ENCODE results near the gene SENP7.
A peak's percentile ranks its signal among the peaks of the same experiment; 100 is the strongest.

SENP7 gene

DNA sequence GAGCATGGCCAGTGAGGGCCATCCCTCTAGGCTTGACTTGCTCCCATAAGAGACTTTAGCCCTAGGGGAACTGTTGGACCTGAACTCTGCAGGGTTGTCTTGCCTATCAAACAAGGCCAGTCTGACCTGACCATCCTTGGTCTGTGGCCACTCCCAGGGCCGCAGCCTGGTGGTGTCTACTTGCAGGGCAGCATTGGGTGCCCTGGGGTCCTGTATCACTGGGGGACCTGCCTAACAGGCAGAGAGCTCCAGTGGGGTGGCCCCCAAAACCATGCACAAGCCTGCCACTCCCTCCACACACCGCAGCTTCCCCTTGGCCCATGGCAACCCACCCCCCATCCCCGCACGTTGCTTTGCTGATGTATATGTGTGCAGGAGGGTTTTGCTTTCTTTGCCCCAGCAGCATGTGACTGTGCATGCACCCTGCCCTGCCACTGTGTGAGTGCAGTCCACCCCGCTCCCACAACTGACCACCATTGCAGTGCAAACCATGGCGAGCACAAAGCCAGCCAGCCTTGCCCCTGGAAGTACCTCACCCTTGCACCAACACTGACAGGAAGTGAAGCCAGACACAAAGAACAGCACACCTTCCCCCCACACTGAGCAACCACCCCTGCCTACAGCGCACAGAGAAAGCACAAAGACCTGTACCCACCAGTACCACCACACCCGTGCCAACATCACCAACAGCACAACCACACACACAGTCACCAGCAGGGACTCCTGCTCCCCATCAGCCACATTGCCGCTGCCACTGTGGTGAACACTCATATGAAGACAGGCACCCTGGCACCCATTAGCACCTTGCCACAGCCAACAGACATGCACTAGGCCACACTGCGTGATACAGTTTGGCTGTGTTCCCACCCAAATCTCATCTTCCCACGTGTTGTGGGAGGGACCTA, 88.8 kb downstream of the SENP7 start:
- no peak for DNase-seq

DNA sequence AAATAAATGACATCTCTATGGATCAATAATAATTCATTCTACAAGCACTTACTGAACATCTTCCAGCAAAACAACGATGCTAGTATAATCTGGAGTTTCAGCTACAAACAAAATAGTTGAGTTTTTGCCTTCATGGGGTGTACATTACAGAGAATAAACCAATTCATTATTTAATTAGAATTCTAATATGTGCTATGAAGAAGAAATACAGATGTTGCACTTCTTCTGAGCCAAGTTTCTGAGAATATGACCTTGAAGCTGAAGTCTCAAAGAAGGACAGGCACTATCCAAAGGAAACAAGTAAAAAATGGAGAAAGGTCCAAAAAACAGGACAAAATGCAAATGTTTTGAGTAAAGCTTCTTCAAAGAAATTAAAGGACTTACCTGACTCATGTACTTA, 94.2 kb downstream of the SENP7 start:
- no peak for DNase-seq

DNA sequence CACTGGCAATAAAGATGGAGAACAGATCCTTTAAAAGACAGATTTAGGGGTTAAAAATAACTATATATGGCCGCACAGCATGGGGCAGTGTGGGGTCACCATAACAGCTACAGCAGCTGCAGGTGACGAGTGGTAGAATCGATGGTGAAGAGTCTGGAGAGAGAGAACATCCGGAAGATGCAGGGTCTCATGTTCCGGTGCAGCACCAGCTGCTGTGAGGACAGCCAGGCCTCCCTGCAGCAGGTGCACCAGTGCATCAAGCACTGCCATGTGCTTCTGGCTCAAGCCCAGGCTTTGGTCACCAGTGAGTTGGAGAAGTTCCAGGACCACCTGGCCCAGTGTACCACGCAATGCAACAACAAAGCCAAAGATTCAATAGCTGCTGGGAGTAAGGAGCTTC, 98.9 kb downstream of the SENP7 start:
- DNase-seq, result no peak

DNA sequence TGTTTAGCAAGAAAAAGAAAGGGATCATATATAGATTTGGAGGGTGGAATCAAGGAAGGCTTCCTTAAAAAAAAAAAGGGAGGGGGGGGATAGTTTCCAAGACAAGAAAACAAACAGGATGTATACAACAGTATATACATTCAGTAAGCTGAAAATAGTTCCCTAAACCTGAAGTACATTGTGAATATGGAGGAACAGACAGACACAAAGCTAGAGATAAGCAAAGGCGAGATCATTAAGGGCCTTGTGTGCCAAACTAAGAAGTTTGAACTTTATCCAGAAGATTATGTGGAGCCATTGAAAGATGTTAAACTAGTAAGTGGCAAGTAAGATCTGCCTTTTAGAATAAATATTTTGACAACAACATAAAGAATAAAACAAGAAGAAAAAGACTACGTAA, 99.4 kb downstream of the SENP7 start:
- DNase-seq, result no peak

DNA sequence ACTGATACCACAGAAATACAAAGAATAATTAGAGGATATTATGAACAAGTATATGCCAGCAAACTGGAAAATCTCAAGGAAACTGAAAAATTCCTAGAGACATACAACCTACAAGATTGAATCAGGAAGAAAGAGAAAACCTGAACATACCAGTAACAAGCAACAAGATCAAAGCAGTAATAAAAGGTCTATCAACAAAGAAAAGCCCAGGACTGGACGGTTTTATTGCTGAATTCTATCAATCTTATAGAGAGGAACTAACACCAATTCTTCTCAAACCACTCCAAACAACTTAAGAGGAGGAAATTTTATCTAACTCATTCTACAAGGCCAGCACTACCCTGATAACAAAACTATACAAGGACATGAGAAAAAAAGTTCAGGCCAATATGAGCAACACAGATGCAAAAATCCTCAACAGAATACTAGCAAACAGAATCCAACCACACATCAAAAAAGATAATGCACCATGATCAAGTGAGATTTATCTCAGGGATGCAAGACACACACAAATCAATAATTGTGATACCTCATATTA, 121.5 kb downstream of the SENP7 start:
- DNase-seq, result no peak

DNA sequence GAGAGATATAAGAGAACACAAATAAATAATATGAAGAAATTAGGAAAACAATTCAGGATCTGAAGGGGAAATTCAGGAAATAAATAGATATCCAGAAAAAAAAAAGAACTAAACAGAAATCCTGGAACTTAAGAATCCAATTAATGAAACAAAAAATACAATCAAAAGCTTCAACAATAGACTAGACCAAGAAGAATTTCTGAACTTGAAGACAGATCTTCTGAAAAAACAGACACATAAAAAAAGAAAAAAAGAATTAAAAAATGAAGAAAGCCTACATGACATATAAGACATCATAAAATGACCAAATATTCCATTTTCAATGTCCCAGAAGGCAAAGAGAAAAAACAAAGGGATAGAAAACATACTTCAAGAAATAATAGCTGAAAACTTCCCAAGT, 124.3 kb downstream of the SENP7 start:
- no peak for DNase-seq

DNA sequence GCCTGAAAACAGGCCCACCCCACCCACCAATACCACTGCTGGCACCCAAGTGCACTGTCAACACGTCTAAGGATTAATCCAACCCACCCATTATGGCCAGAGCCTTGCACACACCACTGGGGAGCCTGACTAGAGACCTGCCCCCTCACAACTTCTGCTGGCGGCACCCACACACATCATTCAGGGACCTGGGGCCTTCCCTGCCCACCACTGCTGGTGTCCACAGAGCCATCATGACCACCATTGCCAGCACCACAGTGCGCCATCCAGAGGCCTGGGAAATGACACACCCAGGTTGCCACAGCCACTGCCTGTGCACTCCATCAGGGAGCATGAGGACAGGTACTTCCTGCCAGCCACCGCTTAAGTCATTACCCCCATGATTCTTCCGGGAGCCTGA, 125.7 kb downstream of the SENP7 start:
- DNase-seq, result no peak

DNA sequence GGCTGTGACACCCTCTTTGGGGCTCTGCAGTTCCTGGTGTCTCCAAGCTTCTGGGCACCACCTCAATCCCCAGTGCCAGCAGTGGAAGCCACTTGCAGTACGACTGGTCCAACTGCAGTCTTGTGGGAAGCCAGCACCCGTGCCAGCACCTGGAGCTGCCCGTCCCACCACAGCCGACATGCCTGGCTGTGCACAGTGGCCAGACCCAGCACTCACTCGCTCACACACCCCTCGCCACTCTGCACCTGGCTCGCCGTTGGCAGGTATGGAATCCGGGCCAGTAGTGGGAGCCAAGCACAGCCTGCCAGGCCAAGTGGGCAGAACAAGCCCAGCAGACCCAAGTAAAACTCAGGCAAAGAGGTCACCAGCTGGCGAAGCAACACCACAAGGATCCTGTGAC, 128.6 kb downstream of the SENP7 start:
- no peak for DNase-seq

DNA sequence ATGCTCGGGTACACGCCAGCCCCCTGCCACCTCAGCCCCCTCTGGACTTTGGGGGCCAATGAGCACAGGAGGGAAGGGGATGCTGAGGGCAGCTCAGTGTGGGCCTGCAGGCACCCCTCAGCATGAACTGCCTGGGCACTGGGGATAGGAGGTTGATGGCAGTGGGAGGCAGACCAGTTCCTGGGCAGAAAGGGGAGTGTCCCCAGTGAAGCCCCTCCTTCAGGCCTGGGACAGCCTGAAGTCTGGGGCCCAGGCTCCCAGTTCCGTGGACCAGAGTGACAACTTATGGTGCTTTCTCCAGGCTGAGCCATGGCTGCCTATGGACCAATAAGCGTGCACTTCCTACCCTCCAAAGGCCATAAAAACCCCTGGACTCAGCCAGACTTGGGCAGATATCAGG, 129.4 kb downstream of the SENP7 start:
- DNase-seq, result no peak

DNA sequence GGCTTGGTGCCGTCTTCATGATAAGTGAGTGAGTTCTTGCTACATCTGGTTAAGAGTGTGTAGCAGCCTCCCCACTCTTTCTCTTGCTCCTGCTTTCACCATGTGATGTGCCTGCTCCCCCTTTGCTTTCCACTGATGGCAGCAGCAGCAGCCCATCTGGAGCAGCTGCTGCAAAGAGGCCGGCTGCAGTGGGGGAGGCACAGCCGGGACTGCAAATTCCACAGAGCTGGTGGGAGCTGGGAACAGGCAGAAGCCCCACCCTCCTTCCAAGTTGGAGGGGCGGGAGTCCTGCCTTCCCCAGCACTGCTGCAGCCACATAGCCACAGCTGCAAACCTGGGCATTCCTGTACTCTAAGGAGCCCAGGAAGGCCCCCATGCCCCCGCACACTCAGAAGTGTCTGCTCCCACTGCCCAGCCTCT, 129.8 kb downstream of the SENP7 start:
- DNase-seq, result no peak

DNA sequence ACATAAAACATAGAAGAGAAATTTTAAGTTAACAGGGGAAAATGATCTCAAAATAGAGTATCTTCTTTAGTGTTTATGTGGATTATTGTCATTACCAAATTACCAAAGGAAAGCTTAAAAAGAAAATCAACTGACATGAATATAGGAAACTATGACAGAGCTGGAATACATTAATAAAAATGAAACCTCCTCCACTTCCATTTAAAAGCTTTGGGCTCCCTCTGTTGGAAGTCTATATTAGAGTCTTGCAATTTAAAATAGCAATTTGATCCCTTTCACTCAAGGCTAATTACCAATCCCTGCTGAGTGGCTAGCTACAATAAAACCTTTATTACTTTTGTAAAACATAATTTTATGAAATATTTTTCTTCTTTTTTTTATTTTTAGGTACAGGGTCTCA, 131.2 kb downstream of the SENP7 start:
- peak in 1 of 5 donors; percentile 14 for DNase-seq

DNA sequence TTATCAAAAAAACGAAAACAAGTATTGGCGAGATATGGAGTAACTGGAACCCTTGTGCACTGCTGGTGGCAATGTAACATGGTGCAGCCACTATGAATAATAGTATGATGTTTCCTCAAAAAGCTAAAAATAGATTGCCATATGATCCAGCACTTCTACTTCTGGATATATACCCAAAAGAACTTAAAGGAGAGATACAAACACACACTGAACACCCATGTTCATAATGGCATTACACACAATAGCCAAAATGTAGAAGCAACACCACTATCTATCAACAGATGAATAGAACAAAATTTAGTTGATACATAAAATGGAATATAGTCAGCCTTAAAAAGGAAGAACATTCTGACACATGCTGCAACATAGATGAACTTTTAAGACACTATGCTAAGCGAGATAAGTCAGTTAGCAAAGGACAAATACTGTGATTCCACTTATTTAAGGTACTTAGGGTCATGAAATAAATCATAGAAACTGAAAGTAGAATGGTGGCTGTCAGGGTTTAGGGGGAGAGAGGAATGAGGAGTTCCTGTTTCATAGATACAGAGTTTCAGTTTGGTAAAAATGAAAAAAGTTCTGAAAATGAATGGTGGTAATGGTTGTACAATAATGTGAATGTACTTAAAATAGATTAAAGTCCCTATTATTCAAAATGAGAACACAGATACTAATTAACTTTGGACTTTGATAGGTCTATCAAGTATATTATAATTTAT, 133.2 kb downstream of the SENP7 start:
- DNase-seq, result peak in 1 of 5 donors; percentile 67

DNA sequence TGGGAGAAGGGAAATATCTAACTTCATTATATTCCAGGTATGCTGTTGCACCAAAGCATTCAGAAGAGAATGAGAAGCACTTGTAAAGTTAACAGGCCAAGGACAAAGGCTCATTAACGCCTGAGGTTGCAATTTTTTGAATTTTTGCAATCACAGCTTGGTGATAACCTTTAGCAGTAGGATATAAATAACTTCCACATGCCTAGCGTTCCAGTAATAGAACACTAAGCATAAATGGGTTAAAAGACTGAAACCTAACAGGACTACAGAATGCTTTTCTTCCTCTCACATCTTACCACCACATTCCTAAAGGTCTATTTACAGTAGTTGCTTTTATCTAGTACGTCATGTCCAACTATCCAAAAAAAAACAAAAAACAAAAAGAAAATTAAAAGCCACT, 135.2 kb downstream of the SENP7 start:
- DNase-seq, result no peak

DNA sequence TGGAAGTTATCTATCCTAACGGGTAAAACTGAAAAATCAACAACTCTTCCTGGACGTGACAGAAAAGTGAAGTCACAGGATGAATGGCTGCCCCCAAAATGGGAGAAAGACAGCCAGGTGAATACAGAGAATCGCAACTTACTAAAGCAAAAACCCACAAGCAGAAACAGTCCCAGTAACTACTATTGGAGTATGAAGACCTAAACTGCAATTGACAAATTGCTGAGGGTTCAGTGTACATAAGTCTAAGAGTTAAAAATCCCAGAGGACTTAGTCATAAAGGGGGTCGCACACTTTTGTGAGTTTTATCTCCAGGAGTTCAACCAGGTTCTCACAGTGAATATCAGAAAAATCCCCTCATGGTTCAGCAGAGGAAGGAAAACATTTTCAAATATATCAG, 135.8 kb downstream of the SENP7 start:
- DNase-seq, result no peak

DNA sequence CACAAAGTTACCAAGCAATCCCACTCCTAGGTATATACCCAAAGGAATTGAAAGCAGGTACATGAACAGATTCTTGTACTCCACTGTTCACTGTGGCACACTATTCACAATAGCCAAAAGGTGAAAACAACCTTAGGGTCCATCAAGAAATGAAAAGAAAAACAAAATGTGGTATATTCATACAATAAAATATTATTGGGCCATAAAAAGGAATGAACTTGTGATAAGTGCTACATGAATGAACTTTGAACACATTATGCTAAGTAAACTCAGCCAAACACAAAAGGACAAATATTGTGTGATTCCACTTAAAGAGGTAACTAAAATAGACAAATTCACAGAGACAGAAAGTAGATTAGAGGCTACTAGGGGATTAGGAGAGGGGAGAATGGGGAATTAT, 137.4 kb downstream of the SENP7 start:
- DNase-seq, result no peak

DNA sequence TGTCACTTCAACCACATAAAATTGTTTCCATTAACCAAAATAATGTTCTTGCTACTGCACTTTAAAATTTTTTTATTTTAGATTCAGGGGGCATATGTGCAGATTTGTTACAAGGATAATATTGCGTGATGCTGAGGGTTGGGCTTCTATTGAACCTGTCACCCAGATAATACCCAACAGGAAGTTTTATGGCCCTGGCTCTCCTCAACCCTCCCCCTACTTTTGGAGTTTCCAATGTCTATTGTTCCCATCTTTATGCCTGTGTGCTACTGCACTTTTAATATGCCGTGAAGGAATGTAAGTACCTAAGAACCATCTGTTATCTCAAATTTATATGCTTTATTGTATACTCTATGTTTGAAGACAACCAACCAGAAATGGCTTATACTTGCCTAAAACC, 150.6 kb downstream of the SENP7 start:
- no peak for DNase-seq

DNA sequence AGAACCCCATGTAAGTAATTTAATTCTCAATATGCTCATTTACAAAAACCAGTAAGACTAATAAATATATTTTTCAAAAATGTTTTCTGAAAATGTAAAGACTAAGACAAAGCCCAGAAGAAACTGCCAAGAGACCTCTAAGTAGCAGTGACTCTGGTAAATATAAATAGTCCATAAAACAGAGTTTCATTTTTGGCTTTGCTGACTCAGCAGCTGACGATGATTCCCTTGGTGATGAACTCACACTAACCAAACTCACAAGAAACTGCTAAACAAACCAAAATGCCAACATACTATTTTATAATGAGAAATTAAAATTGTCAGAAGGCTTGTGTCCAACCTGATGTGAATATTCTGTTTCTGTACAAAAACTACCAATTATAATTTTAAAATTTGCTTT, 161.2 kb downstream of the SENP7 start:
- DNase-seq, result no peak

DNA sequence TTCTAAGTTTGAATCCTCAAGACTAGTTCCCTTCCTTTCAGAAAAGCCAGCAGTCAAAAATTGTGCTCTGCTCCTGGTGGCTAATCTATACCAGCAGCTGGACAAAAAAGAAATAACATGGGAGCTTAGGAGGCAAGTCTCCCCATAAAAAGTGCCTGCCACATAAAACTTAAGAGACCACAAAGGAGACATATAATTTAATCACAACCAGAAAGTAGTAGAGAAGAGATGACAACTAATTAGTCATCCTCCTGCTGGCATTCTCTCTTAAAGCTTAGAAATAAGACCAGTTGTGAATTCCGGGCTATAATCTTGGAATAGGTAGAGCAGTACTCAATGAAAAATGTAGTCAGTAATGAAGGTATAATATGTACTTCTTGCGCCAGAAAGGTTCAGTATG, 172.4 kb downstream of the SENP7 start:
- DNase-seq, result no peak

DNA sequence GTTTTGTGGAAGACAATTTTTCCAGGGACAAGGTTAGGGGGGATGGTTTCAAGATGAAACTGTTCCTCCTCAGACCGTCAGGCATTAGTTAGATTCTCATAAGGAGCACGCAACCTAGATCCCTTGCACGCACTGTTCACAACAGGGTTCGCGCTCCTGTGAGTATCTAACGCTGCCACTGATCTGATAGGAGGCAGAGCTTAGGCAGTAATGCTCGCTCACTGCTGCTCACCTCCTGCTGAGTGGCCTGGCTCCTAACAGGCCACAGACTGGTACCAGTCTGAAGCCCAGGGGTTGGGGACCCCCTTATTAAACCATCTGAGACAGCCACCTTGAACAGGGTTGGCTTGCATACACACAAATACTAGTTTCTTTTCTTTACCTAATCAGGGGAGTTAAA, 179.1 kb downstream of the SENP7 start:
- no peak for DNase-seq

DNA sequence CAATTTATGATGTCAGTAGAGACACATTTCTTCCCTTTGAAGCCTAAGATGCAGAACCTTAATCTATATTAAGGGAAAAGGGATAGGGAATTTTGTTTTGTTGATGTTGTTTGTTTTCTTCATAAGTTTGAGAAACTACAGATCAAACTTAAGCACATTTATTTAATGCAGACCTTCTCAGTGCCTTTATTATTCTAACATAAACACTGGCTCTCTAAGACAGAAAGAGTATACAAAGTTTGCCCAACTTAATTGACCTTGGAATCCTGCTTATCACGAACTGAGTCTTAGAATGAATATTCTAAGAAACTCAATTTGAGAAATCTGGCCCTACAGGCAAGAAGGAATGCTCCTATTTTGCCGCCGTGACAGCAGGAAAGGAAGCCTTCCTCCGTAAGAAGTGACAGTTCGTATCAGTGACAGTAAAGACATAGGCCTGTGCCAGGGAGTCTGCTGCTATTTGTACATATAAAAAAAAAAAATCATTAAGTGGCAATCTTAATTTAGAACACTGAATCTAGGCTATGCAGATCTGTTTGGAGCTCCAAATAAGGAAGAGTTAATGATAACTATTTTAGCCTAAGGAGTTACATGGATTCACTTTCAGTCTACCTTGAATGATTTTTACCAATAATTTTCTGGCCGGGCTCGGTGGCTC, 183.9 kb downstream of the SENP7 start:
- no peak for DNase-seq

DNA sequence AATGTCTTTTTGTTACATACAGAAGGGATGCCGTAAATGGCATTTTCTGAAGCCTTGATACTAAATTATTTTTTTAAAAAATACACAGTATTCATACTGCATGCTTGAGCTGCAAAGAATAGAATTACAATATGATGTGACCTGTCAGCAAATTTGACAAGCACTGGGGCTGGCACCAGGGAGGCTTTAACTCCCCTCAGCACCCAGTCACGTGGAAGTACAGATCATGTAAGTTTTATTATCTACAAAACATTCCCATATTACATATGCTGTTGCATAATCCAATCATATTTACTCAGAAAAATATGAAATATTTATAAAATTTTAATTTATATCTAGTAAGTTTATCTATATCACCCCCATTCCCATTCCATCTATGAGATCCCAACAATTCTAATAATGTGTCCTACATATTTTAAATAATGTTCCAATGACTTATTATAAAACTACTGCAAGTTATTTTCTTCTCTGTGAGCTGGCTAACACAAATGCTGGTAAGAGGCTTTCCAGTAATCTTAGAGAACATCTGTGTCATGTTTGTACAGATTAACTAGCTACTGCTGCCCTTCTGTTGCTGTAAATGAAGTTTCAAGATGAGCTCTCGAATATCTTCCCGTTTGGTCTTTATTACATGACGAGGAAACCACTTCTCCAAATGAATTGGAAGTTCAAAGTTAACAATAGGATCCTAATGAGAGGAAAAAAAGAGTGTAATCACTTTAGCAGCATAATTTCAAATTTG, 187.4 kb downstream of the SENP7 start:
- DNase-seq, result no peak

DNA sequence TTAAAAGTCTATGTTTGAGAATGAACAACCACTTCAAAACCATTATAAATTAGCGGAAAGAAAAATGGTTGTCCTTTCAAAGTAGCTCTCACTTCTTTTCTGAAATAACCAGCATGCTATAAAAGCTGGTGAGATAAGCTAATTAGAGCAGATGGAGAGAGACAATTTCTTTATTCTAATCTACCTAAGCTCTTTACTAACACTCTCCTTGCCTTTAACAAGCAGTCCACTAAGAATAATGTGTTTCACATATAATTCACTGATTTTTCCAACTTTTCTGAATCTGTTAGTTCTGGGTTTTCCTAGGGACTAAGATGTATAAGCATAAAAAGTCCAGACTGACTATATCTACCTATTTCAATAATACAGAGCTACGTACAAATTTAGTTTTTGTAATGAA, 192.5 kb downstream of the SENP7 start, which contains the start of gene IMPG2:
TSS of gene IMPG2 (minus strand) at position 101 of the 400 bp plus-strand sequence. CDS start 203 bp downstream, outside the sequence.
- DNase-seq, result no peak

DNA sequence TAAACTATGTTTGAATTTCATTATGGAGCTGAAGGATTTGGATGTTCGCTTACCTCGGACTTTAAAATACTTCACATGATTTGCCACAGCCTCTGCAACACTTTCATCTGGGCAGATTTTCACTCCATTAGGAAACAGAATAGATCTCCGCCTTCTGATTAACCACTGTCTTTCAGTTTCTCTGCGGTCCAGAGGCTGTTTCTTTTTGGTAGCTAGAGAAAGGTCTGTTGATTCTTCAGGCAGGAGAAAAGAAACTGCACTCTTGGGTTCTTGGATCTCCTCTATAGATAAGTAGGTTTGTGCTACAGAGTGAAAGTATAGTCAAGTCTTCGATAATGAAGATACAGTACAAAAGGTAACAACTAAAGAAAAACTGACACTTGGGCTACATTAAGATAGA, 193.5 kb downstream of the SENP7 start:
- DNase-seq, result no peak

Measured in T-helper 1 cell (primary cell).